Right lobe of liver (tissue), 4 donors: ENCODE results near the gene BEGAIN.

Source experiments
- POLR2A ChIP-seq: fragments of 450-650 bp; IDR thresholded peaks from one replicate; pipeline ENCODE4 v1.6.1; 2017; ENCODE audit warnings: antibody characterized with exemption, mild to moderate bottlenecking
- TF ChIP-seq, protein P1 (sequence below), 4 donors: fragments of 200-600 bp in 3 of 4; fragments of 450-650 bp in 1 of 4; IDR thresholded peaks; one replicate each; pipeline versions ENCODE4 v1.5.1 to v1.8.0; 2016 to 2022; ENCODE audit warnings: antibody characterized with exemption in 4 of 4, mild to moderate bottlenecking in 2 of 4
- donor health status: DM: no; HTN: no; CAD: no.
- donor health status: DM: no; HTN: no; CAD: no.
- donor health status: DM: no; HTN: yes; CAD: no.

DNA sequence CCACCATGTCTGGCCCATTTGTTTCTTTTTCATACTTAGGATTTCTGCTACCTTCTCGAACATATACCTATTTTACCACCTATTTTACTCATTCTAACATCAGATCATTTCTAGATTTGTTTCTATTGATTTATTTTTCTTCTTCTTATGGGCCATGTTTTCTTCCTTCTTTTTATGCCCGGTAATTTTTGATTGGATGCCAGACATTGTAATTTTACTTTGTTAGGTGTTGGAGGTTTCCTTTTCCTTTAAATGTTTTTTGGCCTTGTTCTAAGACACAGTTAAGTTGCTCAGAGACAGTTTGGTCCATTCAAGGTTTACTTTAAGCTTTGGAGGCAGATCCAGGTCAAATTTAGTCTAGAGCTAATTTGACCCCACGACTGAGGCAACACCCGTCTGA is 14.7 kb upstream of the BEGAIN start:
- TF ChIP-seq, protein P1, sequence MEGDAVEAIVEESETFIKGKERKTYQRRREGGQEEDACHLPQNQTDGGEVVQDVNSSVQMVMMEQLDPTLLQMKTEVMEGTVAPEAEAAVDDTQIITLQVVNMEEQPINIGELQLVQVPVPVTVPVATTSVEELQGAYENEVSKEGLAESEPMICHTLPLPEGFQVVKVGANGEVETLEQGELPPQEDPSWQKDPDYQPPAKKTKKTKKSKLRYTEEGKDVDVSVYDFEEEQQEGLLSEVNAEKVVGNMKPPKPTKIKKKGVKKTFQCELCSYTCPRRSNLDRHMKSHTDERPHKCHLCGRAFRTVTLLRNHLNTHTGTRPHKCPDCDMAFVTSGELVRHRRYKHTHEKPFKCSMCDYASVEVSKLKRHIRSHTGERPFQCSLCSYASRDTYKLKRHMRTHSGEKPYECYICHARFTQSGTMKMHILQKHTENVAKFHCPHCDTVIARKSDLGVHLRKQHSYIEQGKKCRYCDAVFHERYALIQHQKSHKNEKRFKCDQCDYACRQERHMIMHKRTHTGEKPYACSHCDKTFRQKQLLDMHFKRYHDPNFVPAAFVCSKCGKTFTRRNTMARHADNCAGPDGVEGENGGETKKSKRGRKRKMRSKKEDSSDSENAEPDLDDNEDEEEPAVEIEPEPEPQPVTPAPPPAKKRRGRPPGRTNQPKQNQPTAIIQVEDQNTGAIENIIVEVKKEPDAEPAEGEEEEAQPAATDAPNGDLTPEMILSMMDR (IDR thresholded peaks at IDR 0.05): no peak
- no peak for TF ChIP-seq POLR2A
